Measurements from ENCODE around the gene ZBTB16. TPM values are rescaled to one million over a fixed set of nuclear protein-coding genes. Genes with fewer than 3 reads are reported as not detected.

Gene ZBTB16
- total and polyA plus RNA-seq, 2 experiments from 2014 or later = 0.29 to 1.4 TPM

DNA sequence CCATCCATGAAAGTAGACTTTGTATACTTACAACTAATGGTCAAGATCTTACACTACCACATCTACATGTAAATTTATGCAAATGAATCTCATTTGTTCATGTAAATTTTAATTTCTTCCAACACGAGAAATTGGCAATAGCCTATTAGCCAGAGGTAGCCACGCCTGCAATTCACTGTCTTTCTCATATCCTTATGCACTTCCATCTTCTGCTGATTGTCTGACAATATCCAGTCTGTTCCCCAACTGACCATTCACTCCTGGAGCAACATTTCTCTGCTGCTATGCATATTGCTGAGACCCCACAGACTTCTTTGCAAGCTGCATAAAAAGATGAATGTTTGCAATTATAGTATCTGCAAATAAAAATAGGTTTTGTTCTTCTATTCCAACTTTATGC, 239.2 kb downstream of the ZBTB16 start:
- Mint-ChIP-seq H3K4me1 (no peaks in the 10 kb centered on the region), H3K27me3 (ENCODE audit: insufficient read depth, low read depth, poor library complexity) (peaks cover 1% of the 10 kb centered on the region), H3K4me3 (no peak overlapping the region), H3K27ac (no peak overlapping the region), H3K36me3 (ENCODE audit: low read depth) (peaks cover 4% of the 10 kb centered on the region; the same call in 1 of the 3 replicates), H3K9me3 (peaks cover 13% of the 10 kb centered on the region)
- no peaks in the 10 kb centered on the region for H3K4me1 ChIP-seq (ENCODE audit: insufficient read depth)
- H3K4me3 ChIP-seq = no peak overlapping the region
- H3K27me3 ChIP-seq (ENCODE audit: insufficient read depth) = no peaks in the 10 kb centered on the region
- H3K36me3 ChIP-seq (ENCODE audit: insufficient read depth) = no peaks in the 10 kb centered on the region
- no peak overlapping the region for H3K27ac ChIP-seq (ENCODE audit: low read depth)
- DNase-seq (ENCODE audit: low spot score) = no peak
- no peak overlapping the region for H3K4me2 ChIP-seq
- no peaks in the 10 kb centered on the region for H3F3A ChIP-seq (replicated peaks; ENCODE audit: low read depth)
- no peak overlapping the region for H2AFZ ChIP-seq
- no peaks in the 10 kb centered on the region for H3K79me2 ChIP-seq (replicated peaks; ENCODE audit: insufficient read depth)
- TF ChIP-seq NANOG (IDR thresholded peaks at IDR 0.05; ENCODE audit: borderline replicate concordance) (no peak), EZH2 (IDR thresholded peaks at IDR 0.05; ENCODE audit: low read depth, unreplicated experiment) (no peak)
- ATAC-seq = no peak
- H3K9me2 ChIP-seq (ENCODE audit: insufficient read depth) = no peaks in the 10 kb centered on the region
- no peaks in the 10 kb centered on the region for H4K20me1 ChIP-seq (replicated peaks; ENCODE audit: insufficient read depth)

Other genes starting within 250 kb of the ZBTB16 start
- gene USP28, start 184.1 kb upstream of the ZBTB16 start, total RNA-seq (2014; rRNA removed; shearing (Covaris generic)) = 171 and 215 TPM in 2 replicates
- 66.6 and 73.9 TPM in 2 replicates for gene USP28, start 184.1 kb upstream of the ZBTB16 start, polyA plus RNA-seq (2016; fragmentation: Nextera tagmentation; extraction: Ambion mirVana)
- not detected in 2 replicates for gene HTR3B, start 154.9 kb upstream of the ZBTB16 start, total RNA-seq (2014; rRNA removed; shearing (Covaris generic))
- not detected in 2 replicates for gene HTR3B, start 154.9 kb upstream of the ZBTB16 start, polyA plus RNA-seq (2016; fragmentation: Nextera tagmentation; extraction: Ambion mirVana)
- gene HTR3A, start 84.6 kb upstream of the ZBTB16 start, total RNA-seq (2014; rRNA removed; shearing (Covaris generic)) = 8.1 and 9.7 TPM in 2 replicates
- 5.5 and 5.8 TPM in 2 replicates for gene HTR3A, start 84.6 kb upstream of the ZBTB16 start, polyA plus RNA-seq (2016; fragmentation: Nextera tagmentation; extraction: Ambion mirVana)
- gene NNMT, start 236.7 kb downstream of the ZBTB16 start, total RNA-seq (2014; rRNA removed; shearing (Covaris generic)) = not detected in 2 replicates
- gene NNMT, start 236.7 kb downstream of the ZBTB16 start, polyA plus RNA-seq (2016; fragmentation: Nextera tagmentation; extraction: Ambion mirVana) = 0.21 and 0.40 TPM in 2 replicates

All from GM23338 (cell line).